Lung microvascular endothelial cell (primary cell): ENCODE data around the gene KRTAP12-3. TPM values are rescaled to one million over a fixed set of nuclear protein-coding genes. Genes with fewer than 3 reads are reported as not detected.

ENCODE experiments used
- DNase-seq, 2 donors: peaks; one replicate each; pipeline versions ENCODE4 v3.0.0 to v3.0.0-alpha.2; 2010; ENCODE audit warnings: low read depth in 2 of 2
- total RNA-seq: library from RNA; depleted of rRNA; stranded (reverse); fragments of >200 nt; gene quantifications from 2 replicates; pipeline ENCODE4 v1.2.1, GENCODE V29; 2014

Gene KRTAP12-3
- total RNA-seq, 1 donor from 2014 or later, result not detected

GRCh38 chr21:44702111-44702972, 44.6 kb downstream of the KRTAP12-3 start:
- DNase-seq, result no peak

GRCh38 chr21:44702973-44703730, 45.4 kb downstream of the KRTAP12-3 start:
- no peak for DNase-seq

- no peak for DNase-seq
Observed at GRCh38 chr21:44703731-44704635, 46.3 kb downstream of the KRTAP12-3 start.

GRCh38 chr21:44704636-44705001, 46.9 kb downstream of the KRTAP12-3 start:
- DNase-seq, result no peak

DNA sequence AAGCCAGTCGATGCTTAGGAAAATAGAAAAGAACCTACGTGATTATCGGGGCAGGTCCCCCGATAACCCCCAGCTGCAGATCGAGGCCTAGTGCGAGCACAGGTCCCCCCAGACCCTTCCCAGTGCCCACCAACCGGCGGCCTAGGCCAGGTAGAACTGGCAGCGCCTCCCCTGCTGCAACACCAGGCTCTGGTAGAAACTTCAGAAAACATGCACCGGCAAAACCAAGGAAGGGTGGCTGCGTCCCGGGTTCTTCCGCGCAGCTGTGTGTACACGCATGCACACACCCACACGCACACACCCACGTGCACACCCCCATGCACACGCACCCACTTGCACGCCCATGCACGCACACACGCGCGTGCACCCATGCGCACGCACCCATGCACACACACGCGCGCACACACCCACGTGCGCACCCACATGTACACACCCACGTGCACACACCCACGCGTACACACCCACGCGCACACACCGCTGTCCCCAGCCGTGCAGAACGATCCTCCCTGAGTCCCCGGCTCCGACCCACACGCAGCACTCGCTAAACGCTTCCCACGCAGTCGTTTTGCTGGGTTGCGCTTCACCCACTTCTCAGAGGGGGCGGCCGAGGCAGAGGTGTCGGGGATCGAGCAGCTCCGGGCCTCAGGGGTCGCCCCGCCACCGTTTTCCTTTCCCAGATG, 48.4 kb downstream of the KRTAP12-3 start:
- DNase-seq, result no peak

GRCh38 chr21:44706706-44707581, 49.2 kb downstream of the KRTAP12-3 start:
- DNase-seq, result no peak

Other genes with a start within 250 kb of the KRTAP12-3 start
- 0.65 and 0.99 TPM in 2 replicates for gene LRRC3, start 202.4 kb upstream of the KRTAP12-3 start, total RNA-seq
- not detected in 2 replicates for gene KRTAP10-1, start 117.7 kb upstream of the KRTAP12-3 start, total RNA-seq
- gene KRTAP10-2, start 106.4 kb upstream of the KRTAP12-3 start, total RNA-seq, result not detected in 2 replicates
- gene KRTAP10-3, start 99.1 kb upstream of the KRTAP12-3 start, total RNA-seq, result not detected in 2 replicates
- gene KRTAP10-4, start 84.2 kb upstream of the KRTAP12-3 start, total RNA-seq, result not detected in 2 replicates
- not detected in 2 replicates for gene KRTAP10-5, start 77.3 kb upstream of the KRTAP12-3 start, total RNA-seq
- gene KRTAP10-6, start 65.4 kb upstream of the KRTAP12-3 start, total RNA-seq, result not detected in 2 replicates
- not detected in 2 replicates for gene KRTAP10-7, start 57.3 kb upstream of the KRTAP12-3 start, total RNA-seq
- gene KRTAP10-8, start 45.9 kb upstream of the KRTAP12-3 start, total RNA-seq, result not detected in 2 replicates
- not detected in 2 replicates for gene KRTAP10-9, start 30.8 kb upstream of the KRTAP12-3 start, total RNA-seq
- not detected in 2 replicates for gene KRTAP10-10, start 20.6 kb upstream of the KRTAP12-3 start, total RNA-seq
- not detected in 2 replicates for gene KRTAP10-11, start 11.5 kb upstream of the KRTAP12-3 start, total RNA-seq
- gene KRTAP12-4, start 3.3 kb upstream of the KRTAP12-3 start, total RNA-seq, result not detected in 2 replicates
- gene KRTAP12-2, start 9.0 kb downstream of the KRTAP12-3 start, total RNA-seq, result not detected in 2 replicates
- gene KRTAP12-1, start 24.2 kb downstream of the KRTAP12-3 start, total RNA-seq, result not detected in 2 replicates
- gene KRTAP10-12, start 39.2 kb downstream of the KRTAP12-3 start, total RNA-seq, result not detected in 2 replicates
- under 0.01 TPM in 2 replicates for gene TSPEAR, start 53.6 kb downstream of the KRTAP12-3 start, total RNA-seq
- 73.9 and 92.3 TPM in 2 replicates for gene UBE2G2, start 143.9 kb downstream of the KRTAP12-3 start, total RNA-seq
- 68.7 and 70.0 TPM in 2 replicates for gene SUMO3, start 160.1 kb downstream of the KRTAP12-3 start, total RNA-seq
- gene PTTG1IP, start 215.8 kb downstream of the KRTAP12-3 start, total RNA-seq, result 291 and 379 TPM in 2 replicates